Activated gamma-delta T cell treated with Interleukin-2 at 50 U/mL for 16 hours (primary cell): ENCODE results near the gene PTPRN2.
"Not testable (repeated sequence)": the region's sequence is repeated elsewhere in the genome, so short reads cannot be mapped to it uniquely, and the experiment has no call there.

Source experiments
- DNase-seq: peaks from one replicate; pipeline ENCODE4 v3.0.0-alpha.2; 2020

Gene PTPRN2

GRCh38 chr7:158332516-158332915 is 255.1 kb downstream of the PTPRN2 start:
- not testable (repeated sequence) for DNase-seq

GRCh38 chr7:158331826-158332450 is 255.7 kb downstream of the PTPRN2 start:
- not testable (repeated sequence) for DNase-seq

DNA sequence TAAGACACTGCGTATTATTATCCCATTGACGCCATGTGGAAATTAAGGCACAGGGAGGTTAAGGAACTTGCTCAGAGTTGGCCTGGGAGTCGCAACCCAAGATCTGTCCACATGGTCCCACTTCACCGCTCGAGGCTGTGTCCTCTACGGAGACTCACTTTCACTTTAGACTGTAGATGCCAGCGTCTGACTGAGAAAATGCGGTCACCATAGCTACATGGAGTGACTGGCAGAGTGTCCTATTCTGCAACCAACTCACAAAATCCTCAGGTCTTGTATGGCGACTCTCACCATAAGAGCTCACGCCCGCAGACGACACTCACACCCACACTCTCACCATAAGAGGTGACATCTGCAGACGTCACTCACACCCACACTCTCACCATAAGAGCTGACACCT is 257.9 kb downstream of the PTPRN2 start:
- no peak for DNase-seq

- no peak for DNase-seq
These were observed 258.5 kb downstream of the PTPRN2 start for GRCh38 chr7:158329014-158329610.

GRCh38 chr7:158328376-158329013 is 259.1 kb downstream of the PTPRN2 start:
- no peak for DNase-seq

DNA sequence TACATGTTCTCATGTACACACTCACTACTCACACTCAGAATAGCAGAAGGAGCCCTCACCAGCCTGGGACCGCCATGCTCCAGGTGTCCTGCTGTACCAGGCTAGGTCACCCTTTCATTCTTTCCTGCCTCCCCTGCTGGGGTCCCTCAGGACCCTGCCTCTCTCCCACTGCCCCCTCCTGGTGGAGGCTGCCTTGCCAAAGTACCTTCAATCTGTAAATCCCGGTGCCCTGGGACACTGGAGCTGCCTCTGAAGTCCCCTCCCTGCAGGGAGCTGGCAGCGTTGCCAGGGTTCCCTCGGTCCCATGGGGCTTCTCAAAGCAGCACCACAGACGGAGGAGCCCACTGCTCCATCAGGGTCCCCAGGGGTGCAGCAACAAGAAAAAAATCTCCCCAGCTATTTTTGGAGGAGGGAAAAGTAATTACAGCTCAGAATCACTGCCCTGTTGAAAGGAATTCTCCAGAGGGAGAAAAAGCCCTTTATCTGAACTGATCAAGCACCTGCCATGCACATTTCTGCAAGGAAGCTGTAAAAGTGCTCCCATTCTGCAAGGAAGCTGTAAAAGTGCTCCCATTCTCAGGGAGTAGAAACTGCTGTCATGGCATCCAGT is 259.9 kb downstream of the PTPRN2 start:
- no peak for DNase-seq

DNA sequence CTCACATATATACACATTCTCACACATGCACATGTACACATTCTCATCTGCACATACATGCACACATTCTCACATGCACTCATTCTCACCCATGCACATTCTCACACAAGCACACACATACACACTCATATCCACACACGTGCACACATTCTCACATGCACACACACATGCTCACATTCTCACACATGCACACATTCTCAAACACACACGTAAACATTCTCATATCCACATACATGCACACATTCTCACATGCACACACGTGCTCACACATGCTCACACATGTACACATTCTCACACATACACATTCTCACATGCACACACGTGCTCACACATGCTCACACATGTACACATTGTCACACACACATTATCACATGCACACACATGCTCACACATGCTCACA is 260.6 kb downstream of the PTPRN2 start:
- no peak for DNase-seq

GRCh38 chr7:158325530-158326381 is 261.9 kb downstream of the PTPRN2 start:
- DNase-seq: no peak

GRCh38 chr7:158324397-158325360 is 262.9 kb downstream of the PTPRN2 start:
- DNase-seq: no peak

DNA sequence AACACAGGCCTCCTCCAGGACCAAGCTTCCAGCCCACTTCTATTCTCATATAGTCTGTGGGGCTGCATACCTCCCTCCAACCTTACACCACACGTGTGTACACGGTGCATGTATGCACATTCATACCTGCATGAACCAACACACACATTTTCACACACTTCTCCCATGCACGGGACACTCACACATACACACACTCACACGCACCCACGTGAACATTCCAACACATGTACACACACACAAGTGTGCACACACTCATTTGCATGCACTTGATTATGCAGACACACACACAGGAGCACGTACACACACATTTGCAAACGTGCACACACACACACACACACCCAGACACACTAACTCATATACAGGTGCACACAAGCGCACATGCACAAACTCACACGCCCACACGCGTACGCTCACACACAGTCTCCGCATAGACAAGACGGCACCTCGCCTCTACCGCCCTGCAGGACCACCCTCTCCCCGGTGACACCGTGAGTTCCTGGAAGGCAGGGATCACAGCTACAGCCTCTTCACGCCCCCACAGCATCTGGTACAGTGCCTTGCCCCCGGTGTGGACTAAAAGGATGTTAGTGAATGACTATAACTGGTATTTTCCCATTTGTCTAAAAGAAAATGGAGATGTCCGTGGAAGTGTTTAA is 263.8 kb downstream of the PTPRN2 start:
- DNase-seq: no peak

GRCh38 chr7:158322616-158323530 is 264.8 kb downstream of the PTPRN2 start:
- no peak for DNase-seq

- no peak for DNase-seq
These were observed 265.5 kb downstream of the PTPRN2 start for GRCh38 chr7:158321936-158322615.

GRCh38 chr7:158321056-158321700 is 266.4 kb downstream of the PTPRN2 start:
- DNase-seq: no peak

DNA sequence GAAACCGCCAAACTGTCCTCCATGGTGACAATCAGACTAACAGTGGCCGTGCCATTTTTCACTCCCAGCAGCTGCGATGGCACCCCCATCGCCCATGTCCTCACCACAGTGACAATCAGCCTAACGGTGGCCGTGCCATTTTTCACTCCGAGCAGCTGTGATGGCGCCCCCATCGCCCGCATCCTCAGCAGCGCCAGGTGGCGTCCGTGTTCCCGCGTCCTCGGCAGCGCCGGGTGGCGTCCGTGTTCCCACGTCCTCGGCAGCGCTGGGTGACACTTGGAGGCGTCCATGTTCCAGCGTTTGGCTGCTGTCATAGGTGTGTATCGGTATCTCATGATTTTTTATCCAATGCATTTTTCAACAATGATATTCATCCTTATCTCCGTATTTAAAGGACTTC is 267.3 kb downstream of the PTPRN2 start:
- DNase-seq: no peak

GRCh38 chr7:158318511-158318913 is 269.1 kb downstream of the PTPRN2 start:
- DNase-seq: no peak

- no peak for DNase-seq
These were observed 270.1 kb downstream of the PTPRN2 start for GRCh38 chr7:158317238-158318205.

- no peak for DNase-seq
These were observed 271.1 kb downstream of the PTPRN2 start for GRCh38 chr7:158316466-158317031.
